Heart left ventricle (tissue), 16 donors: ENCODE results near the gene TTPAL. TPM values are rescaled to one million over a fixed set of nuclear protein-coding genes. Genes with fewer than 3 reads are reported as not detected.

Source experiments
- ATAC-seq, 4 donors: fragments of 200-7000 bp; cut with Tn5 transposase; one replicate each; pipeline ENCODE4 v1.9.1; 2020 to 2022; ENCODE audit warnings: moderate library complexity in 4 of 4, mild to moderate bottlenecking in 3 of 4, moderate number of reproducible peaks in 1 of 4
- DNase-seq, 5 donors: peaks; one replicate each; pipeline ENCODE4 v3.0.0-alpha.2; 2020
- H3K27ac ChIP-seq, 12 donors: fragments of 200-600 bp; sonication (generic) in 4 of 12; one replicate each; pipeline versions ENCODE4 v1.5.0 to v1.8.0; 2016 to 2022; ENCODE audit warnings: mild to moderate bottlenecking in 2 of 12
- H3K27me3 ChIP-seq, 9 donors: fragments of 200-600 bp; sonication (generic) in 2 of 9; one replicate each; pipeline versions ENCODE4 v1.5.1 to v1.8.0; 2016 to 2022; ENCODE audit warnings: mild to moderate bottlenecking in 3 of 9
- H3K36me3 ChIP-seq, 9 donors: fragments of 200-600 bp; sonication (generic) in 2 of 9; one replicate each; pipeline versions ENCODE4 v1.5.0 to v1.8.0; 2018 to 2022; ENCODE audit warnings: mild to moderate bottlenecking in 2 of 9
- H3K4me1 ChIP-seq, 12 donors: fragments of 200-600 bp; sonication (generic) in 4 of 12; one replicate each; pipeline versions ENCODE4 v1.5.0 to v1.8.0; 2016 to 2022; ENCODE audit warnings: mild to moderate bottlenecking in 3 of 12
- H3K4me3 ChIP-seq, 12 donors: fragments of 200-600 bp; sonication (generic) in 4 of 12; one replicate each; pipeline versions ENCODE4 v1.5.0 to v1.8.0; 2017 to 2022; ENCODE audit warnings: mild to moderate bottlenecking in 9 of 12, moderate library complexity in 4 of 12
- H3K9me3 ChIP-seq, 12 donors: fragments of 200-600 bp; sonication (generic) in 4 of 12; one replicate each; pipeline versions ENCODE4 v1.5.0 to v1.8.0; 2016 to 2022; ENCODE audit warnings: mild to moderate bottlenecking in 1 of 12
- POLR2A ChIP-seq, 2 donors: fragments of 450-650 bp; IDR thresholded peaks; one replicate each; pipeline ENCODE4 v1.6.1; 2017; ENCODE audit warnings: antibody characterized with exemption in 2 of 2, mild to moderate bottlenecking in 2 of 2, moderate library complexity in 2 of 2
- WGBS, 4 donors: extraction: QIAGEN DNeasy Blood & Tissue Kit in 2 of 4; methylation state at CpG; one replicate each; pipeline versions ENCODE4 v1.1.5 to v1.1.7; 2013 to 2018; 5-methylcytosine and 5-hydroxymethylcytosine counted together
- intact Hi-C, 10 donors: fragments of 100-400 bp; cut with DNase I; formaldehyde crosslinking; loops; one replicate each; pipeline versions ENCODE4 v1.11.1 to v1.14.2; 2022
- polyA plus RNA-seq, 2 donors: library from polyadenylated mRNA; stranded (reverse); fragments of 200-250 nt; gene quantifications; one replicate each; pipeline ENCODE4 v1.2.3, GENCODE V29; 2013
- total RNA-seq, 9 donors: library from RNA; depleted of rRNA in 2 of 9; stranded (reverse); fragments of >200 nt in 2 of 9; fragmentation: NEBNext Ultra II Directional in 3 of 9; extraction: Animal tissue kit (Norgen Biotek cat#: 25700) in 3 of 9; gene quantifications; one replicate each; pipeline versions ENCODE4 v1.1.0 to v1.2.4, GENCODE V29; 2016 to 2023
- TF ChIP-seq, protein P1 (sequence below), 12 donors: fragments of 200-600 bp; sonication (generic) in 4 of 12; IDR thresholded peaks; one replicate each; pipeline versions ENCODE4 v1.5.0 to v1.8.0; 2018 to 2022; ENCODE audit warnings: antibody characterized with exemption in 12 of 12, mild to moderate bottlenecking in 5 of 12
- donor health status: ischemic (EF 13 %, LVEDD 7.1; RV severe dilation, severe dysfunction).
- donor health status: healthy with polysubstance abuse.
- donor health status: DM: no; HTN: yes; CAD: no.
- donor health status: DM: no; HTN: no; CAD: no.
- donor health status: ischemic (EF 25% LVEDD 6.9; RV normal size, moderate dysfunction).
- donor health status: ischemic (EF 25% LVEDD 5.7; RV mildly dilated, moderate dysfunction).
- donor health status: healthy.
- donor health status: DM: yes; HTN: yes; CAD: no.
- donor health status: ischemic (EF 35%, LVEDD 5.7; RV mildly dilated, moderate dysfunction).
- donor health status: nonischemic (EF 11% LVEDD 7.7; RV severe dilation, severe dysfunction).
- donor health status: DM: yes; HTN: yes; CAD: no.
- donor health status: PGD.
- donor health status: ischemic (EF 29% LVEDD 5.4; RV normal size, mild dysfunction).
- donor health status: nonischemic (EF 23%, LVEDD 6.1; RV moderate dilation, normal function).

The TTPAL gene
- total and polyA plus RNA-seq, 11 donors = 1.9 to 6.0 (median 4.2) TPM

DNA sequence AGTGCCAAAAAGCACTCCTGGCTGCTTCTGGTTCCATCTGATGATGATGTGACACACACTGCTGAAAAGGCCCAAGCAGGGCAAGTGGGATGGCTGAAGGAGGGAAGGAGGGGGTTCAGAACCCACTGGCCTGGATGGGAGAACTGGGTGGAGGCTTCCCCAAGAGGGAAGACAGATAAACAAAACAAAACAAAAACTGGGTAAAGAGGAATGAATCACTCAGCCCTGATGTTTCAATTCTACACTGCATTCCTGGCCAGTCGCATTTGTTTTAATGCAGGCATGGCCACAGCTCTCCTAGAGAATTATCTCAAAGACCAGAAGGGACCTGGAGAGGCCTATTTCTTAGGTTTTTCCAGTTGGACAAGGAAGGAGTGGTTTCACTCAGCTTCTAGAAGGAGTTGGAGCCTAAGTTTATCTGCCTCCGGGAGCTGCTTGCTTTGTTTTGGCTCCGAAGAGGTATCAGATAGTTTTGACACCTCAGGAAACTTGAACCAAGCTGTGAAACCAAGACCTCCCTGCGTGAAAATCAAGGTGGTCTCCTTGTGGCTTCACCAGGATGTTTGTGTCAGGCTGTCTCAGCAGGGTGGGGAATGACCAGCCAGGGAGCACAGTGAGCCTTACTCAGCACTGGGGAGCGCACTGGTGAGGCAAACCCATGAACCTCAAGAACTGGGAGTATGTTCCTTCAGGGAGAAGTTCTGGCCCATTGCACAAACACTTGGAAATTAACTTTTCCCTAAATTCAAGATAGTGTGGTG, 16.1 kb downstream of the TTPAL start:
- ATAC-seq (peak in 3 of 4 donors; percentile 40 to 66 (median 55)), DNase-seq (peak in 1 of 5 donors; percentile 35)
- 58 to 76% (median 72%) methylated on average over 4 to 5 of the region's 5 CpGs for WGBS, 4 donors
- Histone ChIP-seq H3K27ac (peak overlapping the region in 5 of 12 donors; percentile 7 to 52 (median 27)), H3K36me3 (peaks cover 0 to 100% (median 94%) of the 10 kb centered on the region in 9 donors), H3K4me1 (peaks cover 0 to 15% (median 0%) of the 10 kb centered on the region in 12 donors), H3K4me3 (no peak overlapping the region), H3K9me3 (no peaks in the 10 kb centered on the region), H3K27me3 (no peaks in the 10 kb centered on the region)
- intact Hi-C loops = no loop called here
- TF ChIP-seq, protein P1, sequence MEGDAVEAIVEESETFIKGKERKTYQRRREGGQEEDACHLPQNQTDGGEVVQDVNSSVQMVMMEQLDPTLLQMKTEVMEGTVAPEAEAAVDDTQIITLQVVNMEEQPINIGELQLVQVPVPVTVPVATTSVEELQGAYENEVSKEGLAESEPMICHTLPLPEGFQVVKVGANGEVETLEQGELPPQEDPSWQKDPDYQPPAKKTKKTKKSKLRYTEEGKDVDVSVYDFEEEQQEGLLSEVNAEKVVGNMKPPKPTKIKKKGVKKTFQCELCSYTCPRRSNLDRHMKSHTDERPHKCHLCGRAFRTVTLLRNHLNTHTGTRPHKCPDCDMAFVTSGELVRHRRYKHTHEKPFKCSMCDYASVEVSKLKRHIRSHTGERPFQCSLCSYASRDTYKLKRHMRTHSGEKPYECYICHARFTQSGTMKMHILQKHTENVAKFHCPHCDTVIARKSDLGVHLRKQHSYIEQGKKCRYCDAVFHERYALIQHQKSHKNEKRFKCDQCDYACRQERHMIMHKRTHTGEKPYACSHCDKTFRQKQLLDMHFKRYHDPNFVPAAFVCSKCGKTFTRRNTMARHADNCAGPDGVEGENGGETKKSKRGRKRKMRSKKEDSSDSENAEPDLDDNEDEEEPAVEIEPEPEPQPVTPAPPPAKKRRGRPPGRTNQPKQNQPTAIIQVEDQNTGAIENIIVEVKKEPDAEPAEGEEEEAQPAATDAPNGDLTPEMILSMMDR (IDR thresholded peaks at IDR 0.05) = no peak
- no peak for TF ChIP-seq POLR2A (IDR thresholded peaks at IDR 0.05)

DNA sequence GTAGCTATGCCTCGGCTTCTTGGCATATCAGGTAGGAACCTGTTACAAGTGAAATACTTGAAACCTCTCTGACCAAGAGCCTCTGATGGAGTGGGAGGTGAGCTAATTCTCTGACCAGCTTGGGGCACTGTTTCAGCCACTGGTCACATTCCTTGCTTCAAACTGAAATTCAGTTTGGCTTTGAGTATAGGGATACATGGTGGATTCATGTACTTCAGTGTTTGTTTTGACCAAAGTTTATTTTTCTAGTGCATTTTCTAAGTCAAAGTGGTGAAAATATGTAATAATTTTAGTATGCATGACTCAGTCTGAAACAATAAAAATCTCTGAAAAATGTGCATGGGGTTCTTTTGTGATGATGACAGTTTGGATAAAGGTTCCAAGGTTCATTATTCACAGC, 18.6 kb downstream of the TTPAL start:
- Histone ChIP-seq H3K27me3 (no peaks in the 10 kb centered on the region), H3K27ac (peak overlapping the region in 1 of 12 donors; percentile 27), H3K4me1 (peaks cover 0 to 15% (median 3%) of the 10 kb centered on the region in 12 donors), H3K4me3 (no peak overlapping the region), H3K9me3 (no peaks in the 10 kb centered on the region), H3K36me3 (peaks cover 0 to 100% (median 96%) of the 10 kb centered on the region in 9 donors)
- TF ChIP-seq, protein P1 (IDR thresholded peaks at IDR 0.05) = no peak
- no peak for TF ChIP-seq POLR2A (IDR thresholded peaks at IDR 0.05)
- 83 to 93% (median 88%) methylated on average over 1 of the region's 1 CpG for WGBS, 4 donors
- DNase-seq (no peak), ATAC-seq (no peak)
- intact Hi-C loops = no loop called here

DNA sequence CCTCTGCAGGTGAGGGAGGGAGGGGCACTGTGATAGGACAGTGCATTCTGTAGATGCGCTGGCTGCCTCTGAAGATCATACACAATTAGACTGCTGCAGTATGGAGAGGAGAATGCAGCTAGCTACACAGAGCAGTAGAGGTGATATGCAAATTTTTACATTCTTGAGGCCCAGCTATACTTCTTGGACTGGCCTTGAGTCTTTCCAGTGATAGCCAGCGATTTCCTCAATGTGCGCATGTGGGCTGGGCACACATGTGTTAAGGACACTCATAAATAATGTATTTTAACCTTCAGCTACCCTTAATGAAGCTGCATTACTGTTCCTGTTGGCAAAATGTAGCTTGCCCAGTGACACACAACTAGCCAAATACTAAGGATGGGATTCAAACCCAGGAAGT, 19.0 kb downstream of the TTPAL start:
- intact Hi-C loops = no loop called here
- H3K36me3 ChIP-seq = peaks cover 0 to 100% (median 96%) of the 10 kb centered on the region in 9 donors
- WGBS, 4 donors = 87 to 95% (median 92%) methylated on average over 3 of the region's 3 CpGs
- TF ChIP-seq, protein P1 (IDR thresholded peaks at IDR 0.05) = no peak
- no peak for TF ChIP-seq POLR2A (IDR thresholded peaks at IDR 0.05)
- ATAC-seq (no peak), DNase-seq (no peak)
- H3K4me1 ChIP-seq = peaks cover 0 to 15% (median 3%) of the 10 kb centered on the region in 12 donors
- H3K9me3 ChIP-seq = no peaks in the 10 kb centered on the region
- no peaks in the 10 kb centered on the region for H3K27me3 ChIP-seq
- no peak overlapping the region for H3K4me3 ChIP-seq
- peak overlapping the region in 1 of 12 donors; percentile 27 for H3K27ac ChIP-seq

DNA sequence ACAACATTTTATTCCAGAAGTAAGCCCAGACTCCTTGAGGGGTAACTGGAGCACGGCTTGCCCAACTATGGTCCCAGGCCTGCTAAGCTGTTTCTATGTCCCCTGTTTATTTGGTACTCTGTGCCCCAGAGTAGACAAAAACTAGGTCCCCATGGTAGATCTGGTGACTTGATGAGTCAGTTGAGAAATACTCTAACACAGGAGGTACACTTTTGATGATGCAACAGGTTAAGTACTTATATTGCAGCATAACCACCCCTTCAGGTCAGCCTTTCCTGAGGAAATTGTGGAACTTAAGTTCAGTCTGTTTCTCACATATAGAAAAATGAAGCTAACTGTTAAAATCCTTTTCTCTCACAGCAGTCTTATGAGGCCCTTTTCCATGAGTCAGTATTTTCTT, 19.6 kb downstream of the TTPAL start:
- ATAC-seq (no peak), DNase-seq (no peak)
- no peaks in the 10 kb centered on the region for H3K9me3 ChIP-seq
- WGBS, 4 donors = 92 to 100% (median 96%) methylated on average over 1 of the region's 1 CpG
- no peak for TF ChIP-seq POLR2A (IDR thresholded peaks at IDR 0.05)
- TF ChIP-seq, protein P1 (IDR thresholded peaks at IDR 0.05) = no peak
- no peaks in the 10 kb centered on the region for H3K27me3 ChIP-seq
- intact Hi-C loops = no loop called here
- H3K4me1 ChIP-seq = peaks cover 0 to 16% (median 3%) of the 10 kb centered on the region in 12 donors
- peak overlapping the region in 4 of 12 donors; percentile 0 to 27 (median 16) for H3K27ac ChIP-seq
- peaks cover 0 to 100% (median 96%) of the 10 kb centered on the region in 9 donors for H3K36me3 ChIP-seq
- no peak overlapping the region for H3K4me3 ChIP-seq
